Kidney capillary endothelial cell (primary cell): ENCODE measurements around the gene STK32C.

Experiments used
- DNase-seq: peaks from one replicate; pipeline ENCODE4 v3.0.0-alpha.2; 2018; ENCODE audit warnings: low spot score

Gene STK32C

GRCh38 chr10:132198381-132199181 lies 109.2 kb downstream of the STK32C start:
- DNase-seq: no peak

- no peak for DNase-seq
These were observed 109.7 kb downstream of the STK32C start for GRCh38 chr10:132198068-132198370.

- no peak for DNase-seq
These were observed 110.3 kb downstream of the STK32C start for GRCh38 chr10:132197271-132198067.

GRCh38 chr10:132196178-132197113 lies 111.3 kb downstream of the STK32C start:
- no peak for DNase-seq

- DNase-seq: no peak
These were observed 112.2 kb downstream of the STK32C start for GRCh38 chr10:132195366-132196075.

GRCh38 chr10:132194726-132195125 lies 113.0 kb downstream of the STK32C start:
- DNase-seq: no peak

GRCh38 chr10:132193907-132194552 lies 113.7 kb downstream of the STK32C start:
- no peak for DNase-seq

- DNase-seq: no peak
These were observed 114.6 kb downstream of the STK32C start for GRCh38 chr10:132192991-132193665.

GRCh38 chr10:132192076-132192975 lies 115.4 kb downstream of the STK32C start:
- no peak for DNase-seq

GRCh38 chr10:132189810-132190422 lies 117.8 kb downstream of the STK32C start:
- no peak for DNase-seq

GRCh38 chr10:132189016-132189415 lies 118.7 kb downstream of the STK32C start:
- no peak for DNase-seq

GRCh38 chr10:132188331-132188730 lies 119.4 kb downstream of the STK32C start:
- no peak for DNase-seq

- no peak for DNase-seq
These were observed 120.2 kb downstream of the STK32C start for GRCh38 chr10:132187430-132188138.

GRCh38 chr10:132186488-132187429 lies 121.0 kb downstream of the STK32C start, which contains the start of gene DPYSL4:
Gene DPYSL4, plus strand, starts transcription at chr10:132186948. Its CDS starts 116 bp downstream, at chr10:132187064.
- peak; percentile 26 for DNase-seq

- no peak for DNase-seq
These were observed 121.9 kb downstream of the STK32C start for GRCh38 chr10:132185601-132186487.
